GM12878 (cell line): ENCODE results near the gene LCN9. TPM values are rescaled to one million over a fixed set of nuclear protein-coding genes. Genes with fewer than 3 reads are reported as not detected.
"Not testable (repeated sequence)": the region's sequence is repeated elsewhere in the genome, so short reads cannot be mapped to it uniquely, and the experiment has no call there.

Experiments used
- ATAC-seq: fragments of 200-7000 bp; cut with Tn5 transposase; 3 replicates; pipeline ENCODE4 v1.9.1; 2020; ENCODE audit warnings: mild to moderate bottlenecking, moderate library complexity
- BruUV-seq: library from RNA; stranded (reverse); fragments of 400-500 nt; replicated peaks from 2 replicates; lab custom pipeline; 2021; lab: Mats Ljungman, UMichigan
- CTCF ChIA-PET: fragments of 300-600 bp; sonication (Branson Sonifier 250); formaldehyde crosslinking; extraction: SDS; loops from one replicate; lab custom pipeline; 2021; ENCODE audit warnings: inconsistent platforms; lab: Yijun Ruan, JAX
- POLR2A ChIA-PET: fragments of 350-600 bp; formaldehyde crosslinking; extraction: SDS; loops from one replicate; lab custom pipeline; 2021; ENCODE audit warnings: inconsistent platforms; lab: Charles Lee
- RAD21 ChIA-PET: fragments of 300-600 bp; sonication (Branson Sonifier 250); formaldehyde crosslinking; loops from one replicate; lab custom pipeline; 2023; ENCODE audit warnings: antibody characterized with exemption; ENCODE audit not compliant: unreplicated experiment; lab: Charles Lee
- SMC1A ChIA-PET: fragments of 300-600 bp; sonication (Branson Sonifier 250); formaldehyde crosslinking; loops from one replicate; lab custom pipeline; 2023; ENCODE audit not compliant: unreplicated experiment, uncharacterized antibody; lab: Charles Lee
- DNase-seq: peaks from one replicate; pipeline ENCODE4 v3.0.0-alpha.2; 2011; ENCODE audit warnings: low read depth, low spot score
- FAIRE-seq: peaks from 3 replicates; lab custom pipeline; 2011; peaks lifted over from hg19 to GRCh38; lab: Jason Lieb, UNC
- H2AFZ ChIP-seq: 2 replicates; pipeline ENCODE4 v1.6.0; 2011; ENCODE audit warnings: low read depth, low read length, control low read depth; ENCODE audit not compliant: control insufficient read depth
- H3K27ac ChIP-seq: 2 replicates; pipeline ENCODE4 v1.5.1; 2011; ENCODE audit warnings: control low read depth; ENCODE audit not compliant: control insufficient read depth, insufficient read depth
- H3K27me3 ChIP-seq, 2 experiments: replicated peaks in 1 of 2; 2 replicates each; pipeline versions ENCODE4 v1.6.0 to v1.6.1; 2011; ENCODE audit warnings: low read length in 1 of 2; ENCODE audit not compliant: control insufficient read depth in 2 of 2, insufficient read depth in 2 of 2
- H3K36me3 ChIP-seq, 2 experiments: 2 replicates each; pipeline ENCODE4 v1.5.1; 2011; ENCODE audit warnings: low read length in 1 of 2; ENCODE audit not compliant: control insufficient read depth in 2 of 2, insufficient read depth in 2 of 2
- H3K4me1 ChIP-seq: 2 replicates; pipeline ENCODE4 v1.6.1; 2011; ENCODE audit warnings: mild to moderate bottlenecking, low read length, moderate library complexity, mixed read lengths; ENCODE audit not compliant: control insufficient read depth, insufficient read depth
- H3K4me2 ChIP-seq: 2 replicates; pipeline ENCODE4 v1.6.0; 2011; ENCODE audit warnings: control low read depth; ENCODE audit not compliant: control insufficient read depth, insufficient read depth
- H3K4me3 ChIP-seq: fragments of 200-600 bp; sonication (generic); 2 replicates; pipeline ENCODE4 v1.5.1; 2016
- H3K79me2 ChIP-seq: 2 replicates; pipeline ENCODE4 v1.6.0; 2011; ENCODE audit warnings: low read length; ENCODE audit not compliant: control insufficient read depth, insufficient read depth
- H3K9ac ChIP-seq: 2 replicates; pipeline ENCODE4 v1.8.0; 2011; ENCODE audit warnings: low read length, control low read depth, mixed read lengths; ENCODE audit not compliant: control insufficient read depth, insufficient read depth
- H3K9me3 ChIP-seq: replicated peaks from 3 replicates; pipeline ENCODE4 v1.5.1; 2011; ENCODE audit warnings: mild to moderate bottlenecking, low read length; ENCODE audit not compliant: control insufficient read depth, insufficient read depth
- H4K20me1 ChIP-seq: 2 replicates; pipeline ENCODE4 v1.6.0; 2011; ENCODE audit not compliant: control insufficient read depth, insufficient read depth
- EZH2 ChIP-seq: IDR thresholded peaks from 2 replicates; pipeline ENCODE4 v1.6.1; 2012; ENCODE audit warnings: low read depth, mild to moderate bottlenecking, control low read depth, inconsistent platforms, low read length, borderline replicate concordance; ENCODE audit not compliant: control insufficient read depth
- NFIC ChIP-seq: IDR thresholded peaks from 2 replicates; pipeline ENCODE4 v1.6.1; 2012; ENCODE audit warnings: low read depth, mild to moderate bottlenecking, inconsistent platforms, low read length, moderate library complexity
- NRF1 ChIP-seq: conservative IDR thresholded peaks from 2 replicates; pipeline ENCODE4 v1.6.1; 2011; ENCODE audit warnings: mild to moderate bottlenecking, low read depth, low read length, improper control_type of control experiment
- RAD21 ChIP-seq: IDR thresholded peaks from 2 replicates; pipeline ENCODE4 v1.6.1; 2011; ENCODE audit warnings: mild to moderate bottlenecking, low read depth, low read length, moderate library complexity; ENCODE audit not compliant: insufficient read depth
- RBBP5 ChIP-seq: fragments of 200-600 bp; sonication (generic); conservative IDR thresholded peaks from 2 replicates; pipeline ENCODE4 v1.6.1; 2016
- RFX5 ChIP-seq: IDR thresholded peaks from 2 replicates; pipeline ENCODE4 v1.6.1; 2011; ENCODE audit warnings: low read depth, low read length, improper control_type of control experiment
- RUNX3 ChIP-seq: IDR thresholded peaks from 2 replicates; pipeline ENCODE4 v1.6.1; 2012; ENCODE audit warnings: low read length, inconsistent platforms
- SP1 ChIP-seq: IDR thresholded peaks from one replicate; pipeline ENCODE4 v1.6.1; 2011; ENCODE audit warnings: low read depth, low read length
- TARDBP ChIP-seq: IDR thresholded peaks from 2 replicates; pipeline ENCODE4 v1.6.1; 2016; ENCODE audit warnings: borderline replicate concordance
- WGBS: methylation state at CpG from one replicate; pipeline ENCODE4 v1.1.6; 2016; ENCODE audit warnings: low lambda C conversion rate; ENCODE audit not compliant: insufficient replicate concordance, insufficient coverage; ENCODE audit errors: missing lambda C conversion rate; 5-methylcytosine and 5-hydroxymethylcytosine counted together
- in situ Hi-C: fragments of 300-500 bp; cut with MboI; formaldehyde crosslinking; loops from 9 replicates; pipeline ENCODE4 v1.14.3; 2018; ENCODE audit warnings: mixed read lengths
- intact Hi-C: fragments of 100-400 bp; cut with micrococcal nuclease; formaldehyde crosslinking; loops from one replicate; pipeline ENCODE4 v1.14.2; 2022; ENCODE audit not compliant: unreplicated experiment
- polyA plus RNA-seq, 11 experiments: library from polyadenylated mRNA; depleted of rRNA in 4 of 11; unstranded in 6 of 11; stranded (reverse) in 5 of 11; fragments of >200 nt; fragmentation: Nextera tagmentation in 4 of 11; fragmentation: Illumina TruSeq in 1 of 11; extraction: Ambion mirVana in 4 of 11; extraction: Trizol in 1 of 11; gene quantifications; 1 replicate in 1 of 11; 2 replicates in 10 of 11; pipeline versions ENCODE4 v1.2.1 to v1.2.3, GENCODE V29; 2011 to 2016; ENCODE audit warnings: inconsistent platforms in 2 of 11, missing spikeins in 2 of 11, low read depth in 1 of 11
- total RNA-seq, 4 experiments: library from RNA; depleted of rRNA in 3 of 4; stranded (reverse); fragments of >200 nt in 3 of 4; fragmentation: Illumina TruSeq in 1 of 4; extraction: Trizol in 1 of 4; gene quantifications; 2 replicates each; pipeline versions ENCODE4 v1.2.1 to v1.2.3, GENCODE V29; 2013 to 2021
- TF ChIP-seq, protein P1 (sequence below), 3 experiments: IDR thresholded peaks in 2 of 3; conservative IDR thresholded peaks in 1 of 3; 2 replicates each; pipeline ENCODE4 v1.5.1; 2011; ENCODE audit warnings: low read depth in 3 of 3, low read length in 3 of 3, mild to moderate bottlenecking in 3 of 3, control low read depth in 2 of 3, moderate library complexity in 2 of 3, inconsistent platforms in 1 of 3, mixed read lengths in 1 of 3; ENCODE audit not compliant: control insufficient read depth in 2 of 3, insufficient read depth in 1 of 3; ENCODE audit errors: extremely low read depth in 1 of 3

Gene LCN9
- total and polyA plus RNA-seq, 10 of the 15 experiments (the other 5 are each of a cell fraction or from before 2014, with no cell fraction given), result not detected

GRCh38 chr9:135667463-135668001 lies 4.4 kb downstream of the LCN9 start:
- ATAC-seq, result no peak
- no peak for FAIRE-seq
- in situ Hi-C loops (no loop called here), intact Hi-C loops (no loop called here)
- H3K79me2 ChIP-seq, result no peaks in the 10 kb centered on the region
- H3K27ac ChIP-seq, result no peak overlapping the region
- H3K4me1 ChIP-seq, result no peaks in the 10 kb centered on the region
- ChIA-PET SMC1A (no interaction called here), POLR2A (no interaction called here), RAD21 (no interaction called here), CTCF (no interaction called here)
- H3K4me3 ChIP-seq, result no peak overlapping the region
- no peaks in the 10 kb centered on the region for H3K27me3 ChIP-seq
- H3K4me2 ChIP-seq, result no peak overlapping the region
- no peaks in the 10 kb centered on the region for H3K9me3 ChIP-seq
- no peak overlapping the region for H2AFZ ChIP-seq
- no peak overlapping the region for H3K9ac ChIP-seq
- BruUV-seq, result no TSS peak
- WGBS, result 56% methylated on average over 9 of the region's 9 CpGs
- TF ChIP-seq EZH2 (no peak), NRF1 (no peak), RUNX3 (no peak), TARDBP (no peak), RAD21 (no peak), RFX5 (no peak), NFIC (no peak), RBBP5 (no peak), SP1 (no peak)
- TF ChIP-seq, protein P1, sequence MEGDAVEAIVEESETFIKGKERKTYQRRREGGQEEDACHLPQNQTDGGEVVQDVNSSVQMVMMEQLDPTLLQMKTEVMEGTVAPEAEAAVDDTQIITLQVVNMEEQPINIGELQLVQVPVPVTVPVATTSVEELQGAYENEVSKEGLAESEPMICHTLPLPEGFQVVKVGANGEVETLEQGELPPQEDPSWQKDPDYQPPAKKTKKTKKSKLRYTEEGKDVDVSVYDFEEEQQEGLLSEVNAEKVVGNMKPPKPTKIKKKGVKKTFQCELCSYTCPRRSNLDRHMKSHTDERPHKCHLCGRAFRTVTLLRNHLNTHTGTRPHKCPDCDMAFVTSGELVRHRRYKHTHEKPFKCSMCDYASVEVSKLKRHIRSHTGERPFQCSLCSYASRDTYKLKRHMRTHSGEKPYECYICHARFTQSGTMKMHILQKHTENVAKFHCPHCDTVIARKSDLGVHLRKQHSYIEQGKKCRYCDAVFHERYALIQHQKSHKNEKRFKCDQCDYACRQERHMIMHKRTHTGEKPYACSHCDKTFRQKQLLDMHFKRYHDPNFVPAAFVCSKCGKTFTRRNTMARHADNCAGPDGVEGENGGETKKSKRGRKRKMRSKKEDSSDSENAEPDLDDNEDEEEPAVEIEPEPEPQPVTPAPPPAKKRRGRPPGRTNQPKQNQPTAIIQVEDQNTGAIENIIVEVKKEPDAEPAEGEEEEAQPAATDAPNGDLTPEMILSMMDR (IDR thresholded peaks at IDR 0.05 in 2 of 3, conservative IDR thresholded peaks at IDR 0.05 in 1 of 3; ENCODE audit: control insufficient read depth in 2 of 3, extremely low read depth in 1 of 3, insufficient read depth in 1 of 3, low read depth in 3 of 3, low read length in 3 of 3), result no peak
- H3K36me3 ChIP-seq, result no peaks in the 10 kb centered on the region
- no peak for DNase-seq
- H4K20me1 ChIP-seq, result no peaks in the 10 kb centered on the region

GRCh38 chr9:135669018-135669417 lies 5.9 kb downstream of the LCN9 start:
- H3K4me2 ChIP-seq, DNase-seq, H3K27me3 ChIP-seq, H2AFZ ChIP-seq, intact Hi-C loops, H3K79me2 ChIP-seq, H3K9me3 ChIP-seq, H4K20me1 ChIP-seq, H3K27ac ChIP-seq, POLR2A ChIA-PET, RAD21 ChIA-PET, ATAC-seq, H3K4me3 ChIP-seq, H3K4me1 ChIP-seq, FAIRE-seq, in situ Hi-C loops, H3K9ac ChIP-seq, CTCF ChIA-PET, H3K36me3 ChIP-seq, BruUV-seq, SMC1A ChIA-PET: not testable (repeated sequence)
- 41% methylated on average over 5 of the region's 5 CpGs for WGBS
